HCT116 (cell line): ENCODE results near the gene MED26. TPM values are rescaled to one million over a fixed set of nuclear protein-coding genes. Genes with fewer than 3 reads are reported as not detected.

Experiments used
- ATAC-seq: fragments of 200-7000 bp; cut with Tn5 transposase; 2 replicates; pipeline ENCODE4 v1.9.1; 2020; ENCODE audit warnings: mild to moderate bottlenecking, moderate library complexity
- BruUV-seq: library from RNA; stranded (reverse); fragments of 400-500 nt; replicated peaks from 2 replicates; lab custom pipeline; 2021; lab: Mats Ljungman, UMichigan
- CTCF ChIA-PET: fragments of 300-600 bp; sonication (Branson Sonifier 250); formaldehyde crosslinking; loops from one replicate; lab custom pipeline; 2021; ENCODE audit warnings: antibody characterized with exemption; lab: Charles Lee
- POLR2A ChIA-PET: fragments of 300-600, 350-600 bp; sonication (Branson Sonifier 250); formaldehyde crosslinking; loops from one replicate; lab custom pipeline; 2021; ENCODE audit warnings: antibody characterized with exemption; lab: Charles Lee
- RAD21 ChIA-PET, 2 experiments: fragments of 300-600 bp; sonication (Branson Sonifier 250); formaldehyde crosslinking; loops; one replicate each; lab custom pipeline; 2023; ENCODE audit warnings: low total read pairs in 2 of 2; ENCODE audit not compliant: uncharacterized antibody in 2 of 2, unreplicated experiment in 2 of 2, low non-redundant PET in 1 of 2; lab: Charles Lee
- DNase-seq: peaks from one replicate; pipeline ENCODE4 v3.0.0-alpha.2; 2010; ENCODE audit warnings: low read depth, low spot score
- H2AFZ ChIP-seq: fragments of 200-600 bp; shearing (Covaris generic), sonication (generic); 2 replicates; pipeline ENCODE4 v1.6.1; 2017; ENCODE audit warnings: low read depth, mixed run types, mixed read lengths, antibody characterized with exemption, low read length; ENCODE audit not compliant: poor library complexity, severe bottlenecking
- H3K27ac ChIP-seq: 2 replicates; pipeline ENCODE4 v1.5.1; 2012; ENCODE audit warnings: low read depth, low read length
- H3K27me3 ChIP-seq: fragments of 200-600 bp; sonication (generic); 2 replicates; pipeline ENCODE4 v1.6.1; 2016; ENCODE audit warnings: mixed run types, low read length, mixed read lengths; ENCODE audit not compliant: insufficient read depth
- H3K36me3 ChIP-seq, 2 experiments: fragments of 200-500 bp in 1 of 2; fragments of 200-600 bp in 1 of 2; sonication (Bioruptor generic) in 1 of 2; sonication (generic) in 1 of 2; 2 replicates each; pipeline versions ENCODE4 v1.5.1 to v1.6.1; 2014 to 2016; ENCODE audit warnings: low read length in 2 of 2, inconsistent platforms in 1 of 2, mixed read lengths in 1 of 2, mixed run types in 1 of 2; ENCODE audit not compliant: insufficient read depth in 2 of 2, control insufficient read depth in 1 of 2
- H3K4me1 ChIP-seq, 2 experiments: fragments of 200-600 bp in 1 of 2; sonication (generic) in 1 of 2; 2 replicates each; pipeline versions ENCODE4 v1.5.1 to v1.6.1; 2012 to 2017; ENCODE audit warnings: low read length in 2 of 2, inconsistent platforms in 1 of 2, mild to moderate bottlenecking in 1 of 2, mixed read lengths in 1 of 2, mixed run types in 1 of 2, moderate library complexity in 1 of 2; ENCODE audit not compliant: insufficient read depth in 2 of 2, control insufficient read depth in 1 of 2
- H3K4me2 ChIP-seq: fragments of 200-600 bp; sonication (generic); 2 replicates; pipeline ENCODE4 v1.6.1; 2017; ENCODE audit warnings: mixed run types, low read length, mixed read lengths
- H3K4me3 ChIP-seq, 2 experiments: fragments of 200-600 bp in 1 of 2; sonication (generic) in 1 of 2; replicated peaks in 1 of 2; 2 replicates each; pipeline ENCODE4 v1.5.1; 2011 to 2016; ENCODE audit warnings: low read length in 2 of 2, control low read depth in 1 of 2, low read depth in 1 of 2, mild to moderate bottlenecking in 1 of 2, mixed read lengths in 1 of 2, mixed run types in 1 of 2
- H3K79me2 ChIP-seq: fragments of 200-600 bp; sonication (generic); 2 replicates; pipeline ENCODE4 v1.6.1; 2017; ENCODE audit warnings: mild to moderate bottlenecking, mixed run types, low read length, moderate library complexity, mixed read lengths; ENCODE audit not compliant: insufficient read depth
- H3K9ac ChIP-seq: fragments of 200-600 bp; sonication (generic); 2 replicates; pipeline ENCODE4 v1.6.1; 2016; ENCODE audit warnings: low read length, mixed read lengths
- H3K9me2 ChIP-seq: fragments of 200-600 bp; sonication (generic), shearing (Covaris generic); 2 replicates; pipeline ENCODE4 v1.6.1; 2017; ENCODE audit warnings: mixed run types, mild to moderate bottlenecking, moderate library complexity; ENCODE audit not compliant: insufficient read depth
- H3K9me3 ChIP-seq, 2 experiments: fragments of 200-500 bp in 1 of 2; fragments of 200-600 bp in 1 of 2; sonication (Bioruptor generic) in 1 of 2; sonication (generic) in 1 of 2; 2 replicates each; pipeline ENCODE4 v1.6.1; 2014 to 2017; ENCODE audit warnings: low read length in 2 of 2, mixed read lengths in 2 of 2, inconsistent platforms in 1 of 2, low read depth in 1 of 2, mild to moderate bottlenecking in 1 of 2, mixed run types in 1 of 2, moderate library complexity in 1 of 2; ENCODE audit not compliant: control insufficient read depth in 1 of 2, insufficient read depth in 1 of 2
- H4K20me1 ChIP-seq: fragments of 200-600 bp; sonication (generic), shearing (Covaris generic); 2 replicates; pipeline ENCODE4 v1.6.1; 2017; ENCODE audit warnings: mixed run types, mild to moderate bottlenecking, moderate library complexity; ENCODE audit not compliant: insufficient read depth
- ATF3 ChIP-seq: IDR thresholded peaks from 2 replicates; pipeline ENCODE4 v1.6.1; 2012
- EGR1 ChIP-seq: IDR thresholded peaks from 2 replicates; pipeline ENCODE4 v1.6.1; 2012; ENCODE audit warnings: low read depth
- ELF1 ChIP-seq: IDR thresholded peaks from 2 replicates; pipeline ENCODE4 v1.6.1; 2012; ENCODE audit warnings: low read depth, borderline replicate concordance
- EZH2 ChIP-seq: fragments of 200-600 bp; sonication (generic); IDR thresholded peaks from 2 replicates; pipeline ENCODE4 v1.6.1; 2017; ENCODE audit warnings: antibody characterized with exemption, mixed run types
- EZH2phosphoT487 ChIP-seq: fragments of 200-600 bp; IDR thresholded peaks from 2 replicates; pipeline ENCODE4 v1.6.1; 2018; ENCODE audit warnings: antibody characterized with exemption, borderline replicate concordance
- FOSL1 ChIP-seq: IDR thresholded peaks from 2 replicates; pipeline ENCODE4 v1.6.1; 2012; ENCODE audit warnings: low read depth
- JUND ChIP-seq: IDR thresholded peaks from 2 replicates; pipeline ENCODE4 v1.6.1; 2012
- POLR2A ChIP-seq: IDR thresholded peaks from 2 replicates; pipeline ENCODE4 v1.7.0; 2011; ENCODE audit warnings: borderline replicate concordance; ENCODE audit not compliant: insufficient read depth, insufficient read length; ENCODE audit errors: extremely low read depth
- REST ChIP-seq: IDR thresholded peaks from 2 replicates; pipeline ENCODE4 v1.6.1; 2012; ENCODE audit warnings: low read depth
- SP1 ChIP-seq: IDR thresholded peaks from 2 replicates; pipeline ENCODE4 v1.6.1; 2012; ENCODE audit warnings: low read depth
- SRF ChIP-seq: IDR thresholded peaks from 2 replicates; pipeline ENCODE4 v1.6.1; 2012; ENCODE audit warnings: low read depth
- YY1 ChIP-seq: IDR thresholded peaks from 2 replicates; pipeline ENCODE4 v1.6.1; 2011; ENCODE audit warnings: low read length, low read depth, moderate library complexity, mild to moderate bottlenecking; ENCODE audit not compliant: insufficient replicate concordance; ENCODE audit errors: extremely low read depth
- ZBTB33 ChIP-seq: IDR thresholded peaks from 2 replicates; pipeline ENCODE4 v1.6.1; 2011; ENCODE audit warnings: mild to moderate bottlenecking, low read length, moderate library complexity; ENCODE audit not compliant: insufficient replicate concordance; ENCODE audit errors: extremely low read depth
- ZFX ChIP-seq: fragments of 450-650 bp; IDR thresholded peaks from 2 replicates; pipeline ENCODE4 v1.6.1; 2017
- ZNF274 ChIP-seq: fragments of 200-500 bp; sonication (Bioruptor generic); IDR thresholded peaks from 2 replicates; pipeline ENCODE4 v1.6.1; 2014; ENCODE audit warnings: mild to moderate bottlenecking, low read depth, low read length, inconsistent platforms
- intact Hi-C: fragments of 100-400 bp; cut with micrococcal nuclease; formaldehyde crosslinking; loops from 2 replicates; pipeline ENCODE4 v1.10.0; 2022
- total RNA-seq: library from RNA; stranded (reverse); gene quantifications from one replicate; pipeline ENCODE4 v1.2.1, GENCODE V29; 2021; ENCODE audit not compliant: unreplicated experiment

The MED26 gene
- total RNA-seq, 1 experiment from 2014 or later, result 13.3 TPM

- CTCF ChIA-PET, result no interaction called here
- ATAC-seq (no peak), DNase-seq (no peak)
- RAD21 ChIA-PET, result no interaction called here
- H2AFZ ChIP-seq, result no peak overlapping the region
- H4K20me1 ChIP-seq, result peaks cover 4% of the 10 kb centered on the region; the same call in 1 of the 2 replicates
- no peak overlapping the region for H3K4me2 ChIP-seq
- H3K9ac ChIP-seq, result no peak overlapping the region
- no TSS peak for BruUV-seq
- no peak overlapping the region for H3K27ac ChIP-seq
- peaks cover 100% of the 10 kb centered on the region for H3K79me2 ChIP-seq
- H3K9me3 ChIP-seq, result no peaks in the 10 kb centered on the region
- H3K9me2 ChIP-seq, result no peaks in the 10 kb centered on the region
- TF ChIP-seq YY1, result no peak
- no peak for TF ChIP-seq EZH2
- no peak for TF ChIP-seq EZH2phosphoT487
- TF ChIP-seq POLR2A, result no peak
- no peak for TF ChIP-seq ZNF274
- TF ChIP-seq ATF3, result no peak
- TF ChIP-seq SP1, result no peak
- TF ChIP-seq ZBTB33, result no peak
- TF ChIP-seq JUND, result no peak
- no peak for TF ChIP-seq EGR1
- no peak for TF ChIP-seq ZFX
- no peak for TF ChIP-seq FOSL1
- no peak for TF ChIP-seq SRF
- no peak for TF ChIP-seq REST
- TF ChIP-seq ELF1, result no peak
- H3K4me3 ChIP-seq, result no peak overlapping the region
- H3K4me1 ChIP-seq, result peaks cover 6 to 18% of the 10 kb centered on the region in 2 experiments; a peak in 3 of 4 replicates
- no peaks in the 10 kb centered on the region for H3K27me3 ChIP-seq
- H3K36me3 ChIP-seq, result no peaks in the 10 kb centered on the region
- intact Hi-C loops, result no loop called here
- POLR2A ChIA-PET, result no interaction called here
Observed at GRCh38 chr19:16590876-16591802, 36.9 kb downstream of the MED26 start.
